NCI-H1092 (cell line): ENCODE results near the gene DGKA.
"Not testable (repeated sequence)": the region's sequence is repeated elsewhere in the genome, so short reads cannot be mapped to it uniquely, and the experiment has no call there.

ENCODE experiments used
- DNase-seq: peaks from one replicate; lab custom pipeline; 2025; lab: John Stamatoyannopoulos, UW

DGKA gene

GRCh38 chr12:55999522-55999921, 68.6 kb downstream of the DGKA start:
- DNase-seq = not testable (repeated sequence)

GRCh38 chr12:55999999-56000540, 69.1 kb downstream of the DGKA start:
- not testable (repeated sequence) for DNase-seq

GRCh38 chr12:56001487-56002100, 70.6 kb downstream of the DGKA start:
- no peak for DNase-seq

GRCh38 chr12:56003376-56003775, 72.4 kb downstream of the DGKA start:
- not testable (repeated sequence) for DNase-seq
